GM04503 (cell line): ENCODE results near the gene KCTD8.

ENCODE experiments used
- DNase-seq: peaks from one replicate; pipeline ENCODE4 v3.0.0-alpha.2; 2012; ENCODE audit warnings: low read depth

Gene KCTD8

GRCh38 chr4:44448521-44449461 is at the start of gene KCTD8:
Gene KCTD8, minus strand, starts transcription at chr4:44448809.
- no peak for DNase-seq

GRCh38 chr4:44494810-44495701 is 46.4 kb upstream of the KCTD8 start:
- DNase-seq, result no peak

DNA sequence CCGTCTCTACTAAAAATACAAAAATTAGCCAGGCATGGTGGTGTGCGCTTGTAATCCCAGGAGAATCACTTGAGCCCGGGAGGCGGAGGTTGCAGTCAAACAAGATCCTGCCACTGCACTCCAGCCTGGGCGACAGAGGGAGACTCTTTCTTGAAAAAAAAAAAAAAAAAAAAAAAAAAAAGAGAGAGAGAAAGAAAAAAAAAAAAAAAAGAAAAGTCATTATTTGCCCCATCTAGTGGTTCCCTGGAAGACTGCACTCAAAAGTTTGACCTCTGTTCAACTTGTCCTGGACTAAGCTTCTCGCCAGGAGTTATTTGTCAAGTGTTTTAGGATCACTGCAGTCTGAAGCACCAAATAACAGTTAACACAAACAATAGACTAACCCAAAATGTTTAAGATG is 45.3 kb upstream of the KCTD8 start:
- no peak for DNase-seq

GRCh38 chr4:44487341-44487740 is 38.7 kb upstream of the KCTD8 start:
- DNase-seq, result no peak

- no peak for DNase-seq
Observed at GRCh38 chr4:44479731-44480130, 31.1 kb upstream of the KCTD8 start.

DNA sequence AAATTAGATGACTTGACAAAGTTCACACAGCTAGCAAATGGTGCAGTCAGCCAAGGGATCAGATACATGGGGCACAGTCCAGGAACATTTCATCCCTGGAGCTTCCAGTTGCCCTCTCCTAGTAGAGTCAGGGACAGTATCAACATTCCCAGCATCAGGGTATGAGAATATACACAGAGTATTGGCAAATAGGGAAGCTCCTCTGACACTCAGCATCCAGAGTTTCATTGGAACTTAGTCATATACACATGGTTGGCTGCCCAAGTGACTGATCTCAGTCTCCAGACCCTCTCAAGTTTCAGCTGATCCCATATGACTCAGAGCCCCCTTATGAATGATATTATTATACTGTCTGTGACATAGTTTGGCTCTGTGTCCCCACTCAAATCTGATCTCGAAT is 13.7 kb upstream of the KCTD8 start:
- no peak for DNase-seq

GRCh38 chr4:44447563-44448504 is 775 bp downstream of the KCTD8 start:
- no peak for DNase-seq

DNA sequence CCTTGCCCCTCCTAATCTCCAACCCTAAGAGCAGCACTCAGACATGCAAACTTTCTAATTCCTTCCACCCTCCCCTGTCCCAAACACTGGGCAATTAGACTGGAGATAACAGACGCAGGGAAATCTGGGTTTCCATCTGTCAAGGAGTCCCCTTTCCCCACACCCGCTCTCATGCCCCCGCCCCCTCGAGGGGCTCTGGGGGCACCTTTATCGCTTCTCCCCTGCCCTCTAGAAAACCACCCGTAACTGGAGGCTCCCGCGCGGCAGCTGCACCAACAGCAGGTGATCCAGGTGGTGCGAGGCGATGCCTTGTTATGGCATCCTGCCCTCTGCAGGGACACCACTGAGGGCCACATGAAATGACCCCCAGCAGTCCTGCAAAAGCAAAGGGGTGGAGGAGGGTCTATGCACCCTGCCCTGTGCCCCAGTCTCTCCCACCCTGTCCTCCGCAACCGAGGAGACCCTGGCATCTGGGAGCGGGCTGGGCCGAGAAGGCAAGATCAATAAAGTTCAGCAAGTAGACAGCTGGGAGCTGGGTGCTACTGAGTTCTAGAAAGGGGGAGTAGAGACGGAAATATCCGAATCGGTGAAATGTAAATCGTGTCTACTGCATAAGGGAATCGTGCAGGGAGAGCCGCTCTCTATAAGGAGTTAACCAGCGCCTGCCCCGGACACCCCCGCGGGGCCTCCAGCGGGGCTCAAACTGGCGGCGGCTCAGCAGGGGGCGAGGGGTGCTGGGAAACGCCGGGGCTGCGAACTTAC is 1.6 kb downstream of the KCTD8 start:
- DNase-seq, result no peak

GRCh38 chr4:44446191-44446590 is 2.4 kb downstream of the KCTD8 start:
- no peak for DNase-seq

- no peak for DNase-seq
Observed at GRCh38 chr4:44438687-44439086, 9.9 kb downstream of the KCTD8 start.

- no peak for DNase-seq
Observed at GRCh38 chr4:44434247-44434646, 14.4 kb downstream of the KCTD8 start.

DNA sequence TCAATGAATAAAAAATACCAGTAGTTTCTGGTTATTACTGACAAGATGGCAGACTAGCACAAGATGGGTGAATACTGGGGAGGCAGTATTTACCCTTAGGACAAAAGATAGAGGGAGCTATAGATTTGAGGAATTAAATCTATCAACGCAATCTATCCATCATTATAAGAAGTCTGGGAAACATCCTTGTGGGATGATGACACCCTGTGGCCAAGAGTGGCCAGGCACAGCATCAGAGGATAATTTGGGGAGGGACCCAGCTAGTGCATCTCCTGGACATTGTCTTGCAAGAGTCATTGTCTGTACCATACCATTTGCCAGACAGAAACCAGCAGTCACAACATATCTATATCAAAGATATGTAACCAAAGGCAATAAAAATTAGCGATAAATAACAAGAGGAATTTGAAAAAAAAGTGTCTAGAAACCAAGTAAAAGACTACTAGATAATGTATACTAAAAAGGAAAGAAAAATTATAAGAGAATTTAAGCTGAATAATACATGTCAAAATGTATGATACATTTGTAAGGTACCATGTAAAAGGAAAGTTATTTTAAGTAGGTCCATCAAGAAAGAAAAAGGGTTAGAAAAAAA is 22.9 kb downstream of the KCTD8 start:
- no peak for DNase-seq

GRCh38 chr4:44422912-44423311 is 25.7 kb downstream of the KCTD8 start:
- DNase-seq, result no peak

- no peak for DNase-seq
Observed at GRCh38 chr4:44421330-44422065, 27.1 kb downstream of the KCTD8 start.

DNA sequence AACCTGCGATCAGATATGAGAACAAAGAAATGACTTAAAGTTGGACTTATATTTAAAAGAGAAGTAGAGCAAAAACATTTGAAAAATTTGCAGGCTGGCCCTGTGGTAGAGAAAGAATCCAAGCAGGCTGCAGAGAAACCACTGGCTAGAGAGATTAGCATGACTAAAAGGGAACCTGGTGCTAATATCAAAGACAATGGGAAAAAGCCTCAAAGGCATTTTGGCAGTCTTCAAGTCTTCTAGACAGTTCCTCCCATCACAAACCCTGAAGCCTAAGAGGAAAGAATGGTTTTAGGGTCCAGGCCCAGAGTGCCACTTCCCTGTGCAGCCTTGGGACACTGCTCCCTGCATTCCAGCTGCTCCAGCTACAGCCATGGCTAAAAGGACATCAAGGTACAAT is 33.4 kb downstream of the KCTD8 start:
- DNase-seq, result no peak

- DNase-seq, result no peak
Observed at GRCh38 chr4:44368413-44369167, 80.0 kb downstream of the KCTD8 start.

DNA sequence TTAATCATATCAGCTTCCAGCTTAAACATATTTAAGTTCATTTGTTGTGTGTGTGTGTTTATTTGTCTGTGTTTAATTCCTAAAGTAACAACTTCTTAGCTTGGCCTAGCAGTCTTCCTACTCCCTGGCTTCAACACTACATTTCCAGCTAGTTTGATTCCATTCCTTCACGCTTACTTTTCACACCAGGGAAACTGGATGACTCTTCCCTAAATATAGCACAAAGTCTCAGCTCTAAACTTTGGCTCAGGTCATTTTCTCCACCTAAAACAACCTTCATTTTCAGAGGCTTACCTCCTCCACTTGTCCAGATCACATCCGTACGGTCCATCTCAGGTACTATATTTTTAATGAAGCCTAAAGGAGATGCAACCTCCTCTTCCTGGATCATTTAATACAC is 94.4 kb downstream of the KCTD8 start:
- DNase-seq, result no peak

- DNase-seq, result no peak
Observed at GRCh38 chr4:44351069-44351468, 97.5 kb downstream of the KCTD8 start.

DNA sequence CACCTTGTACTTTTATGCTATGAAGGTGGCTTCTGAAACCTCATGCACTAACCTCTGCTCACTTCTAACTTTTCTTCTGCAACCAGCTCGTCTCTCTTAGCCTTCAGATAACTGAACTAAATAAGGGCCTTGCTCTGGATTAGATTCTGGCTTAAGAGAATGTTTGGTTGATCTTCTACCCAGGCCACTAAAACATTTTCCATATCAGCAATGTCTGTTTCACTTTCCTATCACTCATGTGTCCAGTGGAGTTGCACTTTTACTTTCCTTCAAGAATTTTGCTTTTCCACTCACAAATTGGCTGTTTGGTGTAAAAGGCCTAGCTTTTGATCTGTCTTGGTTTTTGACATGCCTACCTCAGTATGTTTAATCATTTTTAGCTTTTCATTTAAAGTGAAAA is 105.8 kb downstream of the KCTD8 start:
- DNase-seq, result no peak
